A549 (cell line): ENCODE data around the gene OTULINL.

Experiments used
- CHD4 ChIP-seq: fragments of 200-600 bp; sonication (generic); IDR thresholded peaks from 2 replicates; pipeline ENCODE4 v1.6.1; 2016; ENCODE audit warnings: antibody characterized with exemption, mild to moderate bottlenecking, borderline replicate concordance
- MAFK ChIP-seq: fragments of 450-650 bp; IDR thresholded peaks from 2 replicates; pipeline ENCODE4 v1.6.1; 2014; ENCODE audit not compliant: partially characterized antibody
- POLR2A ChIP-seq: IDR thresholded peaks from 2 replicates; pipeline ENCODE4 v1.6.1; 2012; ENCODE audit warnings: mild to moderate bottlenecking, low read length
- RCOR1 ChIP-seq: fragments of 150-350 bp; IDR thresholded peaks from 2 replicates; pipeline ENCODE4 v1.6.1; 2014; ENCODE audit warnings: antibody characterized with exemption, low read length, low read depth
- SREBF2 ChIP-seq: fragments of 450-650 bp; IDR thresholded peaks from 2 replicates; pipeline ENCODE4 v1.6.1; 2014; ENCODE audit warnings: mild to moderate bottlenecking, moderate library complexity
- TF ChIP-seq, protein P1 (sequence below): fragments of >200 bp; sonication (Bioruptor Twin); formaldehyde crosslinking; IDR thresholded peaks from 3 replicates; pipeline ENCODE4 v1.5.1; 2016

- no peak for TF ChIP-seq POLR2A
- TF ChIP-seq SREBF2 = no peak
- TF ChIP-seq CHD4 = no peak
- TF ChIP-seq, protein P1, sequence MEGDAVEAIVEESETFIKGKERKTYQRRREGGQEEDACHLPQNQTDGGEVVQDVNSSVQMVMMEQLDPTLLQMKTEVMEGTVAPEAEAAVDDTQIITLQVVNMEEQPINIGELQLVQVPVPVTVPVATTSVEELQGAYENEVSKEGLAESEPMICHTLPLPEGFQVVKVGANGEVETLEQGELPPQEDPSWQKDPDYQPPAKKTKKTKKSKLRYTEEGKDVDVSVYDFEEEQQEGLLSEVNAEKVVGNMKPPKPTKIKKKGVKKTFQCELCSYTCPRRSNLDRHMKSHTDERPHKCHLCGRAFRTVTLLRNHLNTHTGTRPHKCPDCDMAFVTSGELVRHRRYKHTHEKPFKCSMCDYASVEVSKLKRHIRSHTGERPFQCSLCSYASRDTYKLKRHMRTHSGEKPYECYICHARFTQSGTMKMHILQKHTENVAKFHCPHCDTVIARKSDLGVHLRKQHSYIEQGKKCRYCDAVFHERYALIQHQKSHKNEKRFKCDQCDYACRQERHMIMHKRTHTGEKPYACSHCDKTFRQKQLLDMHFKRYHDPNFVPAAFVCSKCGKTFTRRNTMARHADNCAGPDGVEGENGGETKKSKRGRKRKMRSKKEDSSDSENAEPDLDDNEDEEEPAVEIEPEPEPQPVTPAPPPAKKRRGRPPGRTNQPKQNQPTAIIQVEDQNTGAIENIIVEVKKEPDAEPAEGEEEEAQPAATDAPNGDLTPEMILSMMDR = no peak
- TF ChIP-seq MAFK = no peak
- TF ChIP-seq RCOR1 = no peak
Observed at GRCh38 chr5:14576206-14576605, 5.4 kb upstream of the OTULINL start.
